ENCODE measurements around the gene MYO5B.

The MYO5B gene

GRCh38 chr18:49884959-49885358 is 310.0 kb downstream of the MYO5B start:
- Histone ChIP-seq H3K14ac (ENCODE audit: low read length) (no peak overlapping the region), H2AK5ac (ENCODE audit: low read depth, low read length) (no peak overlapping the region), H3K27me3 (ENCODE audit: control insufficient read depth in 3 of 3, insufficient read depth in 3 of 3, low read depth in 1 of 3, low read length in 3 of 3) (peaks cover 0 to 6% (median 0%) of the 10 kb centered on the region in 3 experiments), H3K9ac (ENCODE audit: low read depth, low read length, poor library complexity) (no peak overlapping the region), H2AFZ (ENCODE audit: low read length) (no peak overlapping the region), H2BK120ac (ENCODE audit: low read depth, low read length) (no peak overlapping the region), H2BK12ac (ENCODE audit: low read length) (no peak overlapping the region), H3K4ac (ENCODE audit: low read length) (no peak overlapping the region), H3K4me3 (ENCODE audit: low read length in 2 of 2) (no peak overlapping the region), H4K8ac (ENCODE audit: low read depth, low read length) (no peak overlapping the region), H4K91ac (ENCODE audit: low read depth, low read length, poor library complexity) (no peak overlapping the region), H3K23ac (ENCODE audit: low read depth, low read length, poor library complexity) (no peak overlapping the region), H3K4me1 (ENCODE audit: control insufficient read depth in 2 of 2, insufficient read depth in 1 of 2, low read depth in 1 of 2, low read length in 2 of 2) (peaks cover 0 to 5% of the 10 kb centered on the region in 2 donors), H3K27ac (replicated peaks; ENCODE audit: low read length) (no peak overlapping the region), H3K36me3 (replicated peaks in 1 of 2; ENCODE audit: control insufficient read depth in 2 of 2, insufficient read depth in 2 of 2, low read length in 2 of 2) (no peaks in the 10 kb centered on the region), H3K18ac (ENCODE audit: low read length) (no peak overlapping the region), H3K4me2 (ENCODE audit: insufficient read depth, low read length, poor library complexity, severe bottlenecking) (no peak overlapping the region), H3K79me1 (ENCODE audit: low read depth, low read length) (no peaks in the 10 kb centered on the region), H2BK15ac (ENCODE audit: low read length) (no peak overlapping the region), H3K9me3 (replicated peaks in 1 of 2; ENCODE audit: control insufficient read depth in 2 of 2, insufficient read depth in 1 of 2, low read depth in 1 of 2, low read length in 2 of 2) (no peaks in the 10 kb centered on the region), H2BK5ac (ENCODE audit: low read length) (no peak overlapping the region)
- no CpG with 5 or more reads among the region's 2 CpGs for WGBS, 2 donors (ENCODE audit: extremely low coverage in 2 of 2, insufficient read length in 2 of 2, insufficient replicate concordance in 1 of 2)
- no peak for DNase-seq (ENCODE audit: low spot score)

- Histone ChIP-seq H3K4me2 (ENCODE audit: insufficient read depth, low read length, poor library complexity, severe bottlenecking) (no peak overlapping the region), H2AFZ (ENCODE audit: low read length) (no peak overlapping the region), H3K23ac (ENCODE audit: low read depth, low read length, poor library complexity) (no peak overlapping the region), H3K9me3 (replicated peaks in 1 of 2; ENCODE audit: control insufficient read depth in 2 of 2, insufficient read depth in 1 of 2, low read depth in 1 of 2, low read length in 2 of 2) (no peaks in the 10 kb centered on the region), H4K8ac (ENCODE audit: low read depth, low read length) (no peak overlapping the region), H3K27me3 (ENCODE audit: control insufficient read depth in 3 of 3, insufficient read depth in 3 of 3, low read depth in 1 of 3, low read length in 3 of 3) (peaks cover 0 to 6% (median 0%) of the 10 kb centered on the region in 3 experiments), H2BK15ac (ENCODE audit: low read length) (no peak overlapping the region), H3K4me3 (ENCODE audit: low read length in 2 of 2) (no peak overlapping the region), H3K4ac (ENCODE audit: low read length) (no peak overlapping the region), H3K79me1 (ENCODE audit: low read depth, low read length) (no peaks in the 10 kb centered on the region), H3K4me1 (ENCODE audit: control insufficient read depth in 2 of 2, insufficient read depth in 1 of 2, low read depth in 1 of 2, low read length in 2 of 2) (peaks cover 0 to 5% of the 10 kb centered on the region in 2 donors), H2BK12ac (ENCODE audit: low read length) (no peak overlapping the region), H3K14ac (ENCODE audit: low read length) (no peak overlapping the region), H2BK120ac (ENCODE audit: low read depth, low read length) (no peak overlapping the region), H4K91ac (ENCODE audit: low read depth, low read length, poor library complexity) (no peak overlapping the region), H3K9ac (ENCODE audit: low read depth, low read length, poor library complexity) (no peak overlapping the region), H2AK5ac (ENCODE audit: low read depth, low read length) (no peak overlapping the region), H2BK5ac (ENCODE audit: low read length) (no peak overlapping the region), H3K27ac (replicated peaks; ENCODE audit: low read length) (no peak overlapping the region), H3K18ac (ENCODE audit: low read length) (no peak overlapping the region), H3K36me3 (replicated peaks in 1 of 2; ENCODE audit: control insufficient read depth in 2 of 2, insufficient read depth in 2 of 2, low read length in 2 of 2) (no peaks in the 10 kb centered on the region)
- no peak for DNase-seq (ENCODE audit: low spot score)
- no CpG with 5 or more reads among the region's 4 CpGs for WGBS, 2 donors (ENCODE audit: extremely low coverage in 2 of 2, insufficient read length in 2 of 2, insufficient replicate concordance in 1 of 2)
Observed at GRCh38 chr18:49884465-49884864, 310.5 kb downstream of the MYO5B start.

GRCh38 chr18:49880661-49881060 is 314.3 kb downstream of the MYO5B start:
- Histone ChIP-seq H2AFZ (ENCODE audit: low read length) (no peak overlapping the region), H3K4me3 (ENCODE audit: low read length in 2 of 2) (no peak overlapping the region), H3K4me1 (ENCODE audit: control insufficient read depth in 2 of 2, insufficient read depth in 1 of 2, low read depth in 1 of 2, low read length in 2 of 2) (no peaks in the 10 kb centered on the region), H2BK12ac (ENCODE audit: low read length) (no peak overlapping the region), H4K91ac (ENCODE audit: low read depth, low read length, poor library complexity) (no peak overlapping the region), H3K18ac (ENCODE audit: low read length) (no peak overlapping the region), H3K79me1 (ENCODE audit: low read depth, low read length) (no peaks in the 10 kb centered on the region), H3K4ac (ENCODE audit: low read length) (no peak overlapping the region), H3K4me2 (ENCODE audit: insufficient read depth, low read length, poor library complexity, severe bottlenecking) (no peak overlapping the region), H2BK120ac (ENCODE audit: low read depth, low read length) (no peak overlapping the region), H3K27ac (replicated peaks; ENCODE audit: low read length) (no peak overlapping the region), H3K23ac (ENCODE audit: low read depth, low read length, poor library complexity) (no peak overlapping the region), H3K9ac (ENCODE audit: low read depth, low read length, poor library complexity) (no peak overlapping the region), H2AK5ac (ENCODE audit: low read depth, low read length) (no peak overlapping the region), H2BK15ac (ENCODE audit: low read length) (no peak overlapping the region), H3K9me3 (replicated peaks in 1 of 2; ENCODE audit: control insufficient read depth in 2 of 2, insufficient read depth in 1 of 2, low read depth in 1 of 2, low read length in 2 of 2) (no peaks in the 10 kb centered on the region), H3K36me3 (replicated peaks in 1 of 2; ENCODE audit: control insufficient read depth in 2 of 2, insufficient read depth in 2 of 2, low read length in 2 of 2) (no peaks in the 10 kb centered on the region), H3K27me3 (ENCODE audit: control insufficient read depth in 3 of 3, insufficient read depth in 3 of 3, low read depth in 1 of 3, low read length in 3 of 3) (peaks cover 0 to 2% (median 0%) of the 10 kb centered on the region in 3 experiments), H3K14ac (ENCODE audit: low read length) (no peak overlapping the region), H4K8ac (ENCODE audit: low read depth, low read length) (no peak overlapping the region), H2BK5ac (ENCODE audit: low read length) (no peak overlapping the region)
- no peak for DNase-seq (ENCODE audit: low spot score)
- no CpG with 5 or more reads among the region's 3 CpGs for WGBS, 2 donors (ENCODE audit: extremely low coverage in 2 of 2, insufficient read length in 2 of 2, insufficient replicate concordance in 1 of 2)

GRCh38 chr18:49879271-49879580 is 315.7 kb downstream of the MYO5B start:
- Histone ChIP-seq H2BK5ac (ENCODE audit: low read length) (no peak overlapping the region), H3K27me3 (ENCODE audit: control insufficient read depth in 3 of 3, insufficient read depth in 3 of 3, low read depth in 1 of 3, low read length in 3 of 3) (peaks cover 0 to 2% (median 0%) of the 10 kb centered on the region in 3 experiments)
- WGBS, 2 donors (ENCODE audit: extremely low coverage in 2 of 2, insufficient read length in 2 of 2, insufficient replicate concordance in 1 of 2): no CpG with 5 or more reads among the region's 3 CpGs

More at GRCh38 chr18:49879271-49879580, 315.7 kb downstream of the MYO5B start:
- H3K9me3 ChIP-seq (replicated peaks in 1 of 2; ENCODE audit: control insufficient read depth in 2 of 2, insufficient read depth in 1 of 2, low read depth in 1 of 2, low read length in 2 of 2): no peaks in the 10 kb centered on the region
- no peak overlapping the region for H3K18ac ChIP-seq (ENCODE audit: low read length)
- no peaks in the 10 kb centered on the region for H3K4me1 ChIP-seq (ENCODE audit: control insufficient read depth in 2 of 2, insufficient read depth in 1 of 2, low read depth in 1 of 2, low read length in 2 of 2)
- H2BK120ac ChIP-seq (ENCODE audit: low read depth, low read length): no peak overlapping the region
- H4K8ac ChIP-seq (ENCODE audit: low read depth, low read length): no peak overlapping the region
- H2BK12ac ChIP-seq (ENCODE audit: low read length): no peak overlapping the region
- H3K27ac ChIP-seq (replicated peaks; ENCODE audit: low read length): no peak overlapping the region
- H3K4me3 ChIP-seq (ENCODE audit: low read length in 2 of 2): no peak overlapping the region
- no peak overlapping the region for H4K91ac ChIP-seq (ENCODE audit: low read depth, low read length, poor library complexity)
- no peak overlapping the region for H3K14ac ChIP-seq (ENCODE audit: low read length)
- H3K36me3 ChIP-seq (replicated peaks in 1 of 2; ENCODE audit: control insufficient read depth in 2 of 2, insufficient read depth in 2 of 2, low read length in 2 of 2): no peaks in the 10 kb centered on the region
- H3K4ac ChIP-seq (ENCODE audit: low read length): no peak overlapping the region
- H2BK15ac ChIP-seq (ENCODE audit: low read length): no peak overlapping the region
- H3K23ac ChIP-seq (ENCODE audit: low read depth, low read length, poor library complexity): no peak overlapping the region
- H3K9ac ChIP-seq (ENCODE audit: low read depth, low read length, poor library complexity): no peak overlapping the region
- H3K79me1 ChIP-seq (ENCODE audit: low read depth, low read length): no peaks in the 10 kb centered on the region
- DNase-seq (ENCODE audit: low spot score): no peak
- H2AFZ ChIP-seq (ENCODE audit: low read length): no peak overlapping the region
- no peak overlapping the region for H2AK5ac ChIP-seq (ENCODE audit: low read depth, low read length)
- no peak overlapping the region for H3K4me2 ChIP-seq (ENCODE audit: insufficient read depth, low read length, poor library complexity, severe bottlenecking)
